HG02610 (cell line): ENCODE results near the gene NMNAT3.

Experiments used
- ATAC-seq: cut with Tn5 transposase; IDR thresholded peaks from one replicate; pipeline ENCODE4 v1.9.1; 2021; ENCODE audit warnings: mild to moderate bottlenecking, moderate library complexity; ENCODE audit not compliant: unreplicated experiment

The NMNAT3 gene

DNA sequence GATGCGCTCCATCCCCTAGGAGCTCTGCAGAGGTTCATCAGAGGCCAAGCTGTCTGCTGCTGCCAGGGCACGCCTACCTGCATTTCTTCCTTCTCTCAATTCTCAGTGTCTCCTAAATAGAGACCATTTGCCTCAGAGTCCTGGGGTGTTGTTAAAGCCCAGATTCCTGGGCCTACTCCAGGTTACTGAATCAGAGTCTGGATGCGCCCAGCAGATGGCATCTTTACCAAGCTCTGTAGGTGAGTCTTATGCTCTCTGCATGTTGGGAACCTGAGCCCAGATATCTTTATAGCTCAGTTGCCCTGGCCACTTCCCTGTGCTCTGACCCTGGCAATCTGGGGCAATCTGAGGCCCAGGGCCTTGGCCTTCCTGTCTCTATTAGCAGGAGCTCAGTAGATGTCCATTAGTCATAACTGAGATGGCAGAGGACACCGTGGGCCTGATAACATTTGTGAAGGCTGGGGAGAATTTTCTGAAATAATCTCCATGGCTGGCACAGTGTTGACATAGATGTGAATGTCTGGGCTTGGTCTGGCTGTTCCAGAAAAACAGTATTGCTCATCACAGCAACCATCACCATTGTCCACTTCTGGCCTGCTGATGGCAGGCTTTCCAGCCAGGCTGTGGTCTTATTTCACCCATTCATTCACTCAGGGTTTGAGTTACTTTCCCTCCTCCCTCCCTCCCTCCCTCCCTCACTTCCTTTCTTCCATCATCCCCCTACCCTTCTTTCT is 125.0 kb downstream of the NMNAT3 start:
- ATAC-seq = no peak

- no peak for ATAC-seq
Measured at GRCh38 chr3:139548801-139549200, 129.0 kb downstream of the NMNAT3 start.

- no peak for ATAC-seq
Measured at GRCh38 chr3:139547666-139548065, 130.1 kb downstream of the NMNAT3 start.

GRCh38 chr3:139546772-139547171 is 131.0 kb downstream of the NMNAT3 start:
- no peak for ATAC-seq

- no peak for ATAC-seq
Measured at GRCh38 chr3:139541532-139542288, 136.1 kb downstream of the NMNAT3 start.

GRCh38 chr3:139540651-139541531 is 136.9 kb downstream of the NMNAT3 start:
- ATAC-seq = no peak

GRCh38 chr3:139538733-139539132 is 139.0 kb downstream of the NMNAT3 start:
- no peak for ATAC-seq

DNA sequence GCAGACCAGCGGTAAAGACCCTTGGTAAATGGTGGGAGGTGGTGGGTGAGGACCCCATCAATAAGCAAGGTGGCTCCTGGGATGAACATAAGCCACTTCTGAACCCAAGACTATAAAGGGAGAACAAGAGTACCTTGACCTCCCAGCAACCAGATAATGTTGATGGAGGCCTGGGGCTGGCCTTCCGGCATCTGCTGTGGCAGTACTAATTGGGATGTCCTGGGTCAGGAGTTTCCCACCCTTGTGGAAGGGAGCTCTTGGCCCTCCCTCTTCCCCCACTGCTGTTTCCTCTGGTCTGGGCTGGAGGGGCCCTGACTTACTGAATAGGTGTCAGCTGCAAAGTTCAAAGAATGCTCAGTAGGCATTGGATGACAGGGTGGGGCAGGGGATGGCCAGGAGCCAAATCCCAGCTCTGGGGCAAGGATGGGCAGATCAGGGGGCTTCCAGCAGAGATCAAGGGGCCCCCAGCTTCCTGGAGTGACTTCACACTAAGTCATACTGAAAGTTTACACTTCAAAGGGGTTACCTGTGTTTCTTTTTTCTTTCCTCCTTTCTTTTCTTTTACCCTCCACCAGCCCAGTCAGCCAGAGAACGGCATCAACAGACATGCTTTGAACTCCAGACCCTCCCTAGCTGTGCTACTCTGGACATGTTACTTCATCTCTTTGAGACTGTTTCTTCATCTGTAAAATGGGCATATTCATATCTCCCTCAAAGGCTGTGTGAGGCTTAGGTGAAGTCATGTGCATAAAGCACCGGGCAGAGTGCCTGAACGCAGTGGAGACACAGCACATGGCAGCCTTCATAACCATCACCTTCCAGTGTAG is 139.8 kb downstream of the NMNAT3 start:
- no peak for ATAC-seq

- ATAC-seq = no peak
Measured at GRCh38 chr3:139537361-139537760, 140.4 kb downstream of the NMNAT3 start.

- no peak for ATAC-seq
Measured at GRCh38 chr3:139534992-139535879, 142.5 kb downstream of the NMNAT3 start.

DNA sequence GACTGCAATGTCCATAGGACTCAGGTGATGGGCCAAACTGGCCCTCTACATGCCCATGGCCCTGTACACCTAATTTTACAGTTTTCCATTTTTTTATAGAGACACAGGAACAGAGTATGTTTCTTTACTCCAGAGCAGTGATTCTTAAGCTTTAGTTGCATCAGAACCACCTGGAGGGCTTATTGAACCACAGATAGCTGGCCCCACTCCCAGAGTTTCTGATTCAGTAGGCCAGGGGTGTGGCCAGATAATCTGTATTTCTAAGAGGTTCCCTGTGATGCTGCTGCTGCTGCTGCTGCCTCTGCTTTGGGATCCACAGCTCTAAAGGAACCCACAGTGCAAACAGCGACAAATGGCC is 143.3 kb downstream of the NMNAT3 start:
- no peak for ATAC-seq

- ATAC-seq = no peak
Measured at GRCh38 chr3:139533781-139534454, 143.9 kb downstream of the NMNAT3 start.

DNA sequence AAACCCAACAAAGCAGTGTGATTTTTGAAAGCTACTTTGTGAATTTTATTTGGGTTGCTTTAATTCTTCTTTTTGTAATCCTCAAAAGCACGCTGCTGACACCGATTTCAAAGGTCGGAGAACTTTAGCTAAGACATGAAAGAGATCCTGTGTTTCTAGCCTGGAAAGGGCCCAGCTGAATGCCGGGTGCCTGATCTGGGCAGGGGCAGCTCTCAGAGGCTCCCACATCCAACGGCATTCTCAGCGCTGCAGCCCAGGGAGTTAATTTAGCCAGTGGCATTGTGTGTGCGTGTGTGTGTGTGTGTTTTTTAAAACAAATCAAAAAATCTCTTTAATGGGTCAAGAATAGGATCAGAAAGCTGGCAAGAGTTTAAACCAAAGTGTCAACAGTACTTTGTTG is 144.8 kb downstream of the NMNAT3 start:
- no peak for ATAC-seq

DNA sequence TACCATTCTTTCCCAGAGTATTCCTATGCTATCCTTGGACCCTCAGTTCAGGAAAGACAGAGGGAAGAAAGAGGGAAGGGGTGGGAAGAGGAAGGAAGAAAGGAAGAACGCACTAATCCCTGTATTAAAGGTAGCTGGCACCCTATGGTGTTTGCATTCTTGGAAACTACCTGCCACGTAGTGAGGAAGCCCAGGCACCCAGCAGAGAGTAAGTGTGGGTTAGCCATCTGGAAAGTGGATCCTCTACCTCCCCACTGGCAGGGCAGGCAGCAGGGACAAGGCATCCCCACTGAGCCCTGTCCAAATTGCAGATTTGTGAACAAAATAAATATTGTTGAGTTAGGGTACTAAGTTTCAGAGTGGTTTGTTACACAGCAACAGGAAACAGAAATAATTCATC is 147.1 kb downstream of the NMNAT3 start:
- ATAC-seq = no peak

- ATAC-seq = no peak
Measured at GRCh38 chr3:139529662-139530061, 148.1 kb downstream of the NMNAT3 start.

GRCh38 chr3:139528924-139529323 is 148.8 kb downstream of the NMNAT3 start:
- no peak for ATAC-seq

DNA sequence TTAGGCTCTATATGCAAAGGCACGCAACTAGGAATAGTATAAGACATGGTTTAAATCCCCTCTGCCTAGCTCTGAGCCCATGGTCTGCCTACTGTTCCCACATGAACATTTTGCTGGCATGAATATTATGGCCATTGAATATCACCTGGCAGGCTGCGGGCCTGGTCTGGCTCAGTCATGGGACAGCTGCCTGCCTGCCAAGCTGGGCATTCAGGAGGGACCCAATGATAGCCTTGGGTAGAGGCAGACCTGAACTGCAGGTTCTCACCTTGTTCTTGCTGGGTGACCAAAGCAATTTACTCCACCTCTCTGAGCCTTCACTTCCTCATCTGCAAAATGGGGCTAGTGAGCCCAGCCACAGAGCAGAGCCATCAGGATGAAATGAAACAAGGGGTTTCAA is 149.5 kb downstream of the NMNAT3 start:
- no peak for ATAC-seq

DNA sequence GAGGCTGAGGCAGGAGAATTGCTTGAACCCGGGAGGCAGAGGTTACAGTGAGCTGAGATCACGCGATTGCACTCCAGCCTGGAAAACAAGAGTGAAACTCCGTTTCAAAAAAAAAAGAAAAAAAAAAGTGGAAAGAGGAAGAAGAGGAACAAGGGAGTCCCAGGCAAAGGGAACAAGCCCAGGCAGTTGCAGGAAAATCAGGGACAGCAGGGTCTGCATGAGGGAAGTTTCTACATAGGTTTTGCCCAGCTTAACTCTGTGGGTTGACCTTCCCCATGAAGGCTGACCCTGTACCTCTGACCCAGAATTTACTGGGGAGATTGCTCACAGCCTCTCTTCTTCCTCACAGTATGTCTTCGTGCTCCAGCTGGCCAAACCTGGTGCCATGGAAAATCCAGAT is 150.5 kb downstream of the NMNAT3 start:
- ATAC-seq = no peak

- ATAC-seq = no peak
Measured at GRCh38 chr3:139526146-139526545, 151.6 kb downstream of the NMNAT3 start.
